Measurements from ENCODE around the gene KCNK2.

The KCNK2 gene

GRCh38 chr1:215082532-215083382 is at the start of gene KCNK2:
Gene KCNK2 (plus strand): TSS chr1:215082737. CDS start chr1:215083386, 649 bp downstream.
- DNase-seq (ENCODE audit: low read depth in 3 of 3, low spot score in 1 of 3), result no peak

DNA sequence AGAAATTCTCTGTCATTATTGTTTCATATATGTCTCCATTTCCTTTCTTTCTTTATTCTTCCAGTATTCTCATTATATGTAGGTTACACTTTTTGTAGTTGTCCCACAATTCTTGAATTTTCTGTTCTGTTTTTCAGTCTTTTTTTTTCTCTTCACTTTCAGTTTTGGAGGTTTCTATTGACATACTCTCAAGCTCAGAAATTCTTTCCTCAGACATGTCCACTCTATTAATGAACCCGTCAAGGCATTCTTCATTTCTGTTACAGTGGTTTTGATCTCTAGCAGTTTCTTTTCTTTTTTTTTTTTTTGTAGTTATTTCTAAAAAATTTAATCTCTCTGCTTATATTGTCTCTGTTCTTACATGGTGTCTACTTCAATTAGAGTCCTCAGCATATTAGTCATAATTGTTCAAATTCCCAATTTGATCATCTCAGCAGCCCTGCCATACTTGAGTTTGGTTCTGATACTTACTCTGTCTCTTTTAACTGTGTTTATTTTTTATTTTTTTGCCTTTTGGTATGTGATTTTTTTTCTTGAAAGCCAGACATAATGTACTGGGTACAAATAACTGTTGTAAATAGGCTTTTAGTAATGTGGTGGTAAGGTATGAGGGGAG is 49.5 kb upstream of the KCNK2 start:
- no peak for DNase-seq (ENCODE audit: low read depth in 3 of 3, low spot score in 1 of 3)

DNA sequence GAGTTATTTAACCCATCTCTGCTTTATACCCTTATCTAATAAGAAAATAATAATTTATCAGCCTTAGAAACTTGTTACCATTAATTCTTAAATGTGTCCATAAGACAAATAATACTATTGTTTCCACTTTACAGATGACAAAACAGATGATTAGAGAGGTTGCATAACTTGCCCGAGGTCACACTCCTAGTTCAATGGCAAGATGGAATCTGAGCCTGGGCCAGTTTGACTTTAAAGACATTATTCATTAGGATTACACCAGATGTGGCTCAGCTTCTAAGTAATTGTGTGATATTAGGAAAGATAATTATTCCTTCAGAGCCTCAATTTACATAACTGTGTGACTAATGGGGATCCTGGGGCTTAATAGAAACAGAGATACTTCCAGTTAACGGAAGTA is 42.3 kb upstream of the KCNK2 start:
- no peak for DNase-seq (ENCODE audit: low read depth in 3 of 3, low spot score in 1 of 3)

DNA sequence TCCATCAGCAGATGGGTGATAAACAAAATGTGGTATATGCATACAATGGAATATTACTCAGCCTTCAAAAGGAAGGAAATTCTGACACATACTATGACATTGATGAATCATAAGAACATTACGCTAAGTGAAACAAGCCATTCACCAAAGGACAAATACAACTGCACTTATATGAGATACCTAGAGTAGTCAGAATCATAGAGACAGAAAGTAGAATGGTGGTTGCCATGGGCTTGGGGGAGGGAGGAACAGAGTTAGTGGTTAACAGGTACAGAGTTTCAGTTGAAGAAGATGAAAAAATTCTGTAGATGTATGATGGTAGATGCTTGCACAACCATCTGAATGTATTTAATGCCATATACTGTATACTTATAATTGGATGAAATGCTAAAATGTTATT is 39.1 kb upstream of the KCNK2 start:
- no peak for DNase-seq (ENCODE audit: low read depth in 3 of 3, low spot score in 1 of 3)

- no peak for DNase-seq (ENCODE audit: low read depth in 3 of 3, low spot score in 1 of 3)
Measured at GRCh38 chr1:215044151-215044550, 38.4 kb upstream of the KCNK2 start.

DNA sequence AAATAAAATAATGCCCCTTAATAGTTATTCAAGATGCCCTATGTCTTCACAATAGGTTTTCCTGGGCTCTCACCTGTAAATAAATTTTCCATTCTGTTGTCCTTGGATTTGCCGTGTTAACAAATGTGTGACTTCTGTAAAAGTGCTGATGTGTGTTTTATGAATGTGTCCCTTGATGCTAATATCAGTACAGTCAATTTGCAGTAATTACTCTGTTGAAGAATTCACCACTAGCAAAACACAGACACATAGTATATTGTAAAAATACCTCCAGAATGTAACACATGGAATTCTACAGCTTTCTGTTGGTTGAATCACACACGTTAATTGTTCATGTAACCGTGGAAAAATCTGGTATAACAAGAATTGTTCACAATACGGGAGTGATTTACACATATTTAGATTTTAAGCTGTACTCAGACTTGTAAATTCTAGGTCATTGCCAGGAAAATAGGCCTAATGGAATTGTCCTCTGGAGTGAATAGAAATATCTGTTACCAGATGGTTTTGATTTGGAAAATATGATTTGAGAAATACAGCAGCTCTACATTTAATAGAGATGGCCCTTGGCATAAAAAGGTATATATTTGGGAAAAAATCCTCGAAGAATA is 36.7 kb upstream of the KCNK2 start:
- no peak for DNase-seq (ENCODE audit: low read depth in 3 of 3, low spot score in 1 of 3)

GRCh38 chr1:215052256-215053015 is 30.1 kb upstream of the KCNK2 start:
- DNase-seq (ENCODE audit: low read depth in 3 of 3, low spot score in 1 of 3), result no peak

DNA sequence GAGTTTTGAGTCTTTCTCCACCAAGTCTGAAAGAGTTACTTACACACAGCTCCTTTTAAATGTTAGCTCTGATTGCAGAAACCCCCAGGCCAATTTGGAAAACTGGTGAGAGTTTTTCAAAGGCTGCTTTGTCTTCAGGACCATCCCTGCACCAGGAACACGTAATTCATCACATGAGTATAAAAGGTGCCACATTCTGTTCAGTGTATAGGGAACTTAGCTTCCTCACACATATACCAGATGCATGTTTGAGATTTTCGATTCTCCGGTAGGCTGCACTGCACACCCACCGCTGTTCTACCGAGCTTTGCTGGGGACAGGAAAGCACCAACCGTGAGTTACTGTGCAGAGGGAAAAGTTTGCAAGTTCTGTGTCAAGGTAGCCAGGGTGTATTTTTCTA is 28.3 kb upstream of the KCNK2 start:
- DNase-seq (ENCODE audit: low read depth in 3 of 3, low spot score in 1 of 3), result no peak

- DNase-seq (ENCODE audit: low read depth in 3 of 3, low spot score in 1 of 3), result no peak
Measured at GRCh38 chr1:215055281-215055935, 27.1 kb upstream of the KCNK2 start.

DNA sequence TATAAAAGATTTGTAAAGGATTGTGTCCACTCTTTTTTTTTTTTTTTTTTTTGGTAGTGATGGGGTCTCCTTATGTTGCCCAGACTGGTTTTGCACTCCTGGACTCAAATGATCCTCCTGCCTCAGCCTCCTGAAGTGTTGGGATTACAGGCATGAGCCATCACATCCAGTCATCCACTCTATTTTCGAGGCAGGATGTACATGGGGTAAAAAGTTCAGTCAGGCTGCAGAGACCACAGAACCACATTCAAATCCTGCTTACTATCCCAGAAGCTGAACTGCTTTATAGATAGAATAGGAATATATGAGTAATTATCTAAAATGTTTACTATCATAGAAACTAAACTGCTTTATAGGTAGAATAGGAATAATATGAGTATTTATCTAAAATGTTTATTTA is 26.0 kb upstream of the KCNK2 start:
- DNase-seq (ENCODE audit: low read depth in 3 of 3, low spot score in 1 of 3), result no peak

DNA sequence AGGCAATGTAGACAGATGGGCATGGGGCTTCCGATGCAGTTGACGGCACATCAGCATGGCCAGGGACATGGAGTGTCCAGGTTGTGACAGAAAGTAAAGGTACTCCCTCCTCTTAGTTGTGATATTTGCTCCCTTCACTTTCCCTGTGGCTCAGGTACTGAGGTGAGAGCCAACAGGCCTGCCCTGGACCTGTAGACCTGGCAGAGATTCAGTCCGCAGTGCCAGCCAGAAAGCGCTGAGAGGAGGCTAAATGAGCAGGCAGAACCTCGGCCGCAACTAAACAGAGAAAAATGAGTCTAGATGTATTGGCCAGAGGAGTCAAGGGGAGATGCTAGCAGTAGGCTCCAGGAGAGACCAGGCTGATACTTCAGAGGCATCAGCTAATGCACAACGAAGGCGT is 22.6 kb upstream of the KCNK2 start:
- DNase-seq (ENCODE audit: low read depth in 3 of 3, low spot score in 1 of 3), result no peak

DNA sequence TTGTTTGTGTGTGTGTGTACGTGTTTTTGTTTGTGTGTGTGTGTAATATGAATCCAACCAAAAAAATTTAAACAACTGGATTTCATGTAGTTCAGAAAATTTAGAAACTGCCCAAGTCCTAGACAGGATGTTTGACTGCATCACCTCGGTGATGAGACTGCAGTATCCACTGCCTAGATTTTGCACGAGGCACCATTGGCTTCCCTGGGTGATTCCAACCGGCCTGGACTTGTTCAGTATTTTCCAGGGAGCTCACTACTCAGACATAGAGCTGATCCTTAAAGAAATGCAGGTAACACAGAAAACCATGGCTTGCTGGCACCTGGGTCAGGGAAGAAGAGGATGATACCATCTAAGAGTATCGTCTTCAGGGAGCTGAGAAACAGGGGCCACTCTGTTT is 18.2 kb upstream of the KCNK2 start:
- DNase-seq (ENCODE audit: low read depth in 3 of 3, low spot score in 1 of 3), result no peak

GRCh38 chr1:215071078-215071477 is 11.5 kb upstream of the KCNK2 start:
- DNase-seq (ENCODE audit: low read depth in 3 of 3, low spot score in 1 of 3), result no peak

- DNase-seq (ENCODE audit: low read depth in 3 of 3, low spot score in 1 of 3), result no peak
Measured at GRCh38 chr1:215076322-215076721, 6.2 kb upstream of the KCNK2 start.

DNA sequence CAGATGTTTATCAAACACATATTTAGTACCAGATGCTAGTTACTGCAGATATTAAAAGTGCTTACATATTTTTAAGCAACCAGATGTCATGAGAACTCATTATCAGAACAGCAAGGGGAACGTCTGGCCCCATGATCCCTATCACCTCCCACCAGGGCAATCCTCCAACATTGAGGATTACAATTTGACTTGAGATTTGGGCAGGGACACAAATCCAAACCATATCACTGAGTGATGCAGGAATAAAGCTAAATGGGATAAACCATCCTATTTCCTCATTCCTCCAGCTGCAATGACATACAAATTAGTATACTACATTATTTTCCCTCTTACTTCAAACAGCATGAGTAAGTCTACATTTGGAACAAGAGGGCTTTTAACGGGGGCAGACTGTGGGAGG is 3.1 kb upstream of the KCNK2 start:
- no peak for DNase-seq (ENCODE audit: low read depth in 3 of 3, low spot score in 1 of 3)

DNA sequence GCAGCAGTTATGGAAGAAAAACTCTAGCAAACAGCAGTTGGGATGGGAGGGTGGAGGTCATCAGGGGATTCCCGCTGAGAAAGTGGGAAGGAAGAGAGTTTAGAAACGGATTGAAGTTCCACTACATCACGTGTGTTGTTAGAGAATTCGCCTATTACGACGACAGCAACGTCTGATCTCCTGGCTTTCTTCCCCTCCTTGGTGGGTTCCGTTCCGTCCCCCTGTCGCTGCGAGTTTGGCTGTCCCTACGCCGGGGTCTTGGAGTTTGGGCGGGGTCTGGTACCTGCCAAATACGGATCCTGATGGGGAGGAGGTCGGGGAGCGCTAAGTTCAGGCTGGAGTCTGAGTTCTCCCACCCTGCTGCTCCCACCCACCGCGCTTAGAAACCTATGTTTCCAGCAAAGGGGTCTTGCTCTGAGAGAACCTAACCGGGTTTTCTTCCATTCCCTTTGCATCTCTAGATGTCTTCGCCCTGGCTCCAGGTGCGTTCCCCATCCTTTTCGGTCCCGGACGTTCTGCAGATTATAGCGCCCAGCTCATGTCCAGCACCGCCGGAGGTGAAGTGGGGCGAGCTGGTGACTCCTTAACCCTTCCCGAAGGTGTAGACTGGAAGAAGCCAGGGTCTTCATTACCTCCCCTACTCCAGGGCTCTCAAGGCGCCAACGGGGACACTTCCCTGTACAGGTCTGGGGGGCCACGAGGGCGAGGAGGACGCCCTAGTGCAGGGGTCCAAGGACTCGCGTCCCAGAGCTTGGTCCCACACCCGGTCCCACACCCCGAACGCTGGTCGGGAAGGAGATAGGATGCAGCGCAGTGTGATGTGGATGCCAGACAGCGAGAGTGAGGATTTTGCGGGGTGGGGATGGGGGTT is 641 bp upstream of the KCNK2 start:
- no peak for DNase-seq (ENCODE audit: low read depth in 3 of 3, low spot score in 1 of 3)

DNA sequence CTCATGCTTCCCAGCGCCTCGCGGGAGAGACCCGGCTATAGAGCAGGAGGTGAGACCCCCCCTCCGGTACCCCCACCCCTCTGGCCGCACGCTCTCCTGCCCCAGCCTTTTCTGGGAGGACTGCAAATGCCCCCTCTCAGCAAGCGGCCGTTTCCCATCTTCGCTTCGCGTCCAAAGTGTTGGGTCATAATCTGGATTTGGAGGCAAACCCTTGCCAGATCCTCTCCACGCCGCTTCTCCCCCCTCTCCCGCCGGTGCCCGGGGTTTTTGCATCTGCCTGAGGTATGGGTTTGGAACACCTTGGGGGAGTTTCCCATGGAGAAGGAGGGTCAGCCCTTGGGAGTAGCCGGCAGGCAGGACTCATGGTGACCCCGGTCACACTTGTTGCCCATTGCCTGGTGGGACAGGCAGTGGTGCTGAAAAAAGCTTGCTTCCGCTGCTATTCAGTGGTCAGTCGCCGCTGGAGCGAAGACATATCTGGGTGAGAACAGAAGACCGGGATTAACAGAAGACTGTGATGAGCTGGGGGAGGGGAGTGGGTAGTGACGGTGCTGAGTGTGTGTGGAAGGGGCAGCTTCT is 935 bp downstream of the KCNK2 start:
- no peak for DNase-seq (ENCODE audit: low read depth in 3 of 3, low spot score in 1 of 3)

GRCh38 chr1:215084621-215085020 is 2.1 kb downstream of the KCNK2 start:
- no peak for DNase-seq (ENCODE audit: low read depth in 3 of 3, low spot score in 1 of 3)

GRCh38 chr1:215087603-215088002 is 5.1 kb downstream of the KCNK2 start:
- no peak for DNase-seq (ENCODE audit: low read depth in 3 of 3, low spot score in 1 of 3)

DNA sequence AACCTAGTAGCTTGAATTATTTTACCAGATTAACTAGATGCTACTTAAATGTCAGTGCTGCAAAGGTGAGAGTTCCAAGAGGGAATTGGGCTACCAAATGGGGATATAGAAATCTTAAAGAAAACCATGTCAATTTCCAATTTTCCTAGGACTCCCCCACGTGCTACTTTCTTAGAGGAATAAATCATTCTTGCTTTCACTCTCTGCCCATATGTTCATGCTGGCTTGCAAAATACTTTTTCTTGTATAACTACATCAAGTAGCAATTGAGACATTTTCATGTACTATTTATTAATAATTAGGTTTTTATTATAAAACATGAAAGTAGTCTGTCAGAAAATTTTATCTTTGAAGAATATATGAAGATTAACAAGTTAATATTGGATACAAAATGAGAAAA is 11.8 kb downstream of the KCNK2 start:
- DNase-seq (ENCODE audit: low read depth in 3 of 3, low spot score in 1 of 3), result no peak
